GM20000 (cell line): ENCODE measurements around the gene PTPRK.

Experiments used
- DNase-seq: peaks from one replicate; pipeline ENCODE4 v3.0.0; 2012; ENCODE audit warnings: low spot score
- CTCF ChIP-seq: IDR thresholded peaks from 2 replicates; pipeline ENCODE4 v1.5.1; 2012; ENCODE audit warnings: mild to moderate bottlenecking, control low read depth; ENCODE audit errors: extremely low read depth, missing control alignments

Gene PTPRK

GRCh38 chr6:128520436-128521281 is at the start of gene PTPRK:
Gene PTPRK, minus strand, starts transcription at chr6:128520599. Its CDS starts 241 bp downstream, at chr6:128520358.
- DNase-seq = peak; percentile 86
- peak; percentile 29 for TF ChIP-seq CTCF

GRCh38 chr6:128567029-128567428 is 46.6 kb upstream of the PTPRK start:
- no peak for TF ChIP-seq CTCF
- DNase-seq = no peak

GRCh38 chr6:128560966-128561365 is 40.6 kb upstream of the PTPRK start:
- DNase-seq = no peak
- no peak for TF ChIP-seq CTCF

GRCh38 chr6:128558924-128559323 is 38.5 kb upstream of the PTPRK start:
- DNase-seq = no peak
- no peak for TF ChIP-seq CTCF

- no peak for DNase-seq
- TF ChIP-seq CTCF = no peak
Observed at GRCh38 chr6:128558021-128558420, 37.6 kb upstream of the PTPRK start.

GRCh38 chr6:128557081-128557480 is 36.7 kb upstream of the PTPRK start:
- no peak for TF ChIP-seq CTCF
- DNase-seq = no peak

GRCh38 chr6:128554302-128554701 is 33.9 kb upstream of the PTPRK start:
- no peak for DNase-seq
- no peak for TF ChIP-seq CTCF
